SK-N-MC (cell line): ENCODE results near the gene SCNN1B.

ENCODE experiments used
- EZH2 ChIP-seq: fragments of 200-600 bp; sonication (generic); IDR thresholded peaks from one replicate; pipeline ENCODE4 v1.6.1; 2017; ENCODE audit warnings: antibody characterized with exemption
- FOXP2 ChIP-seq: optimal IDR thresholded peaks from 2 replicates; pipeline ENCODE3; 2011; ENCODE audit warnings: mild to moderate bottlenecking, moderate library complexity; ENCODE audit not compliant: insufficient read depth; ENCODE audit errors: extremely low read length, control extremely low read depth
- POLR2AphosphoS5 ChIP-seq: IDR thresholded peaks from 2 replicates; pipeline ENCODE4 v1.6.1; 2012; ENCODE audit warnings: mild to moderate bottlenecking, low read depth, low read length, borderline replicate concordance

DNA sequence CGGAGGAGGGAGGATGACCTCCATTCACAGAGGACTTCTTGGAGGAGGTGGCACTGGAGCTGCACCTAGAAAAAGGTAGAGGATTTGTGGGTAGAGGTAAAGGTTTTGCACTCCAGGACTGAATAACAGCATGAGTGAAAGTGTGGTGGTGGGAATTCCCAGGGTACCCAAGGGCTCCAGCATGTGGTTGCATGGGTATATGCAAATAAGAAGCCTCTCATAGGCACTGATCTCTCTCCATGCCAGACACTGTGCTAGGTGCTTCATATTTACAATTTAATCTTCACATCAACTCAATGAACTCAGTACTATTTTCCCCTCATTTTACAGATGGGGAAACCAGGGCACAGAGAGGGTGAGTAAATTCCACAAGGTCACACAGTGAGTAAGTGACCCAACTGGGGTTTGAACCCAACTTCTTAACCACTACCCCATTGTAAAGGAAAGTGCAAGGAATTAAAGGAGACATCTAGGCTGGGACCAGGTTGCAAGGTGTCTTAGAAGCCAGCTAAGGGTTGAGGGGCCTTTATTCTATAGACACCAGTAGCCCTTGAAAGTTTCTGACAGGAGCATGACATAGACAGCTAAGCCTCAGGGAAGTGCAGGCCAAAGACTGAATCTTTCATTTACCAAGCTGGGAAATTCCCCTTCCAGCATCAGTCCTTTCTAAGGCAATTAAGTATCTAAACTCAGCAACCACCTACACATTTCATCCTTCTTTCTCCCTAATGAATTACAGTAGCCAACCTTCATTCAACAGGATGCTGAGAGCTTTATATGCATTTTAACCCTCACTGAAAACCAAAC lies 21.3 kb downstream of the SCNN1B start:
- TF ChIP-seq EZH2 (no peak), POLR2AphosphoS5 (no peak), FOXP2 (no peak)
